Activated CD4-positive, alpha-beta T cell treated with anti-CD3 and anti-CD28 coated beads for 36 hours (primary cell): ENCODE data around the gene TNFRSF17. TPM values are rescaled to one million over a fixed set of nuclear protein-coding genes. Genes with fewer than 3 reads are reported as not detected.

Experiments used
- ATAC-seq: fragments of 200-7000 bp; cut with Tn5 transposase; one replicate; pipeline ENCODE4 v1.10.0; 2021; ENCODE audit warnings: mild to moderate bottlenecking, moderate library complexity
- CTCF ChIA-PET: fragments of 350-600 bp; sonication (Branson Sonifier 250); formaldehyde crosslinking; loops from one replicate; lab custom pipeline; 2021; ENCODE audit warnings: antibody characterized with exemption; lab: Charles Lee
- POLR2A ChIA-PET: fragments of 350-600 bp; sonication (Branson Sonifier 250); formaldehyde crosslinking; loops from one replicate; lab custom pipeline; 2021; ENCODE audit warnings: antibody characterized with exemption, inconsistent platforms; lab: Charles Lee
- DNase-seq: peaks from one replicate; pipeline ENCODE4 v3.0.0-alpha.2; 2020
- H3K27ac Mint-ChIP-seq: one replicate; pipeline ENCODE4 v1.8.0; 2021; ENCODE audit warnings: mixed read lengths
- H3K27me3 Mint-ChIP-seq: one replicate; pipeline ENCODE4 v1.8.0; 2021; ENCODE audit warnings: mixed read lengths
- H3K36me3 Mint-ChIP-seq: one replicate; pipeline ENCODE4 v1.8.0; 2021; ENCODE audit warnings: low read depth, mixed read lengths
- H3K4me1 Mint-ChIP-seq: one replicate; pipeline ENCODE4 v1.8.0; 2021; ENCODE audit warnings: mixed read lengths
- H3K4me3 Mint-ChIP-seq: one replicate; pipeline ENCODE4 v1.8.0; 2021; ENCODE audit warnings: mild to moderate bottlenecking, moderate library complexity, mixed read lengths
- H3K9me3 Mint-ChIP-seq: one replicate; pipeline ENCODE4 v1.8.0; 2021; ENCODE audit warnings: low read depth, mixed read lengths
- intact Hi-C, 2 experiments: fragments of 100-400 bp; cut with DNase I in 1 of 2; cut with micrococcal nuclease in 1 of 2; formaldehyde crosslinking; loops; one replicate each; pipeline versions ENCODE4 v1.14.2 to v1.15.1; 2022 to 2024; cut with DNase I, micrococcal nuclease
- total RNA-seq, 2 experiments: library from RNA; stranded (reverse); gene quantifications; one replicate each; pipeline ENCODE4 v1.2.3, GENCODE V29; 2021

Gene TNFRSF17
- total RNA-seq, 2 experiments from 2014 or later, result not detected

DNA sequence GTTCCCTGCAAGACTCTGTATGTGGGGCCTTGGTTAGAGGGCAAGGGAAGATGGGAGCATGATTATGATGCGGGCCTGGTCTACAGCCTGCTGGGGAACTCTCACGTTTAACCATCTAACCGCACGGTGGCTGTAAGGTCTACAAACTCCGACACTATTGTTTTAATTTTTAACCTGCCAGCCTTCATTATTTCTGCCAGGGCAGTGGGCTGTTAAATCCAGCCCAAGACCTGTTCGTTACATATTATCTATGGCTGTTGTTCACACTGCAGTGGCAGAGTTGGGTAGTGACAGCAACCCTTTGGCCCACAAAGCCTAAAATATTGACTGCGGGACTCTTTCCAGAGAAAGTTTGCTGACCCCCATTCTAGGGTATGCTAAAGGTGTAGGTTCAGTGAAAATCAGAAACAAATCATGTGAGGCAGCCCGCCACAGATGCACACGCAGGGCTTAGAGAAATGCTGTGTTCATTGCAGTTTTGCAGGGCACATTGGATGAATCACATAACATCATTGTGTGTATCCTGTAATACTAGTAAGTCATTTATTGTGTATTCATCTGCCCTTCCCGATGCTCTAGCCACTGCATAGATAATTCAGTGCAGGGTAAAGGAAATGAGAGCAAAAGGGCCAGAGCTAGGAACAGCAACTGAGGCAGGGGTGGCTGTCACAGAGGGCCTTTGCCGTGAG is 25.8 kb downstream of the TNFRSF17 start:
- no peak for DNase-seq
- no peak overlapping the region for H3K4me3 Mint-ChIP-seq

DNA sequence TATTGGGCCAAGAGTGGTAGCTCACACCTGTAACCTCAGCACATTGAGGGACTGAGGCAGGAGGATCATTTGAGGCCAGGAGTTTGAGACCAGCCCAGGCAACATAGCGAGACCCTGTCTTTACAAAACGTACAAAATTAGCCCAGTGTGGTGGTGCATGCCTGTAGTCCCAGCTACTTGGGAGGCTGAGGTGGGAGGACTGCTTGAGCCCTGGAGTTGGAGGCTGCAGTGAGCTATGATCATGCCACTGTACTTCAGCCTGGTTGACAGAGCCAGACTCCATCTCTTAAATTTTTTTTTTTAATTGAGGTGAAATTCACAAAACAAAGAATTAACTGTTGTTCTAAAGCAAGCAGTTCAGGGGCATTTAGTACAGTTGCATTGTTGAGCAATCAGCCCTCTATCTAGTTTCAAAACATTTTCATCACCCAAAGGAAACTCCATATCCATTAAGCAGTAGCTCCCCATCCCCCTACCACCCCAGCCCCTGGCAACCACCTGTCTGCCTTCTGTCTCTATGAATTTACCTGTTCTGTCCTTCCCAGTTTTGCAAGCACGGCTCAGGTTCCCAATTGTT is 27.1 kb downstream of the TNFRSF17 start:
- POLR2A ChIA-PET, result no interaction called here
- DNase-seq, result no peak
- H3K4me3 Mint-ChIP-seq, result no peak overlapping the region
- H3K27ac Mint-ChIP-seq, result no peak overlapping the region
- no peaks in the 10 kb centered on the region for H3K36me3 Mint-ChIP-seq
- H3K27me3 Mint-ChIP-seq, result no peaks in the 10 kb centered on the region
- CTCF ChIA-PET, result no interaction called here
- intact Hi-C loops, result no loop called here
- ATAC-seq, result no peak
- no peaks in the 10 kb centered on the region for H3K4me1 Mint-ChIP-seq
- H3K9me3 Mint-ChIP-seq, result no peaks in the 10 kb centered on the region

More for the DNA sequence above, 25.8 kb downstream of the TNFRSF17 start:
- Mint-ChIP-seq H3K27me3 (no peaks in the 10 kb centered on the region), H3K4me1 (no peaks in the 10 kb centered on the region), H3K36me3 (no peaks in the 10 kb centered on the region), H3K9me3 (no peaks in the 10 kb centered on the region), H3K27ac (no peak overlapping the region)
- no peak for ATAC-seq
- ChIA-PET POLR2A (no interaction called here), CTCF (no interaction called here)
- intact Hi-C loops, result no loop called here

DNA sequence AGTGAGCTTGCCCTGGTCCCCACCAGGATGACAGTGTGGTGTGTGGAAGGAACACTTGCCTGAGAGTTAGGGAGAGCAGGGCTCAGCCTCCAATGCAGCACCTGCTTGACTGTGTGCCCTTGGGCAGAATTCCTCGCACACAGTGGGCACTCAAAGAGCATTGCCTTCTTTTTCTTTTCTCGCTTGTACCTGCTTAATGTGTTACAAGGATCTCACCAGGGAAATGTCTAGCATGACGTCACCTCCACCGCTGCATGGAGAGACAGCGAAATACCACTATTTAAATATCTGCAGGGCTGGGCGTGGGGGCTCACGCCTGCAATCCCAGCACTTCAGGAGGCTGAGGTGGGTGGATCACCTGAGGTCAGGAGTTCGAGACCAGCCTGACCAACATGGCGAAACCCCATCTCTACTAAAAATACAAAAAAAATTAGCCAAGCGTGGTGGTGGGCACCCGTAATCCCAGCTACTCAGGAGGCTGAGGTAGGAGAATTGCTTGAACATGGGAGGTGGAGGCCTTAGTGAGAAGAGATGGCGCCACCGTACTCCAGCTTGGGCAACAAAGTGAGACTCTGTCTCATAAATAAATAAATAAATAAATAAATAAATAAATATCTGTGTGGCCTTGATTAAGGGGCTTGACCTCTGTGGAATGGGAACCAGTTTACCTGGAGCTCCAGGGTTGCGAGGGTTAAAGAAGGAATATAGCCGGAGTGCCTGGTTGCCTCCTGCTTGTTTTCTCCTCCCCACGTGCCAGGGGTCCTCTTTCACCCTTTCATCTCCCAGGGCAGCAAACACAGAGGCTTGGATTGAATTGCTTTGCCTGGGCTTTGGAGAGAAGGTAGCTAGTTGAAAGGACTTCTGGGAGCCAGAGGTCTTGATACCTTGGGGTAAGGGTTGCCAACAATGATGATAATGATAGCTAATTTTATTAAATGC is 27.8 kb downstream of the TNFRSF17 start:
- no peak for ATAC-seq
- H3K27me3 Mint-ChIP-seq, result no peaks in the 10 kb centered on the region
- no peaks in the 10 kb centered on the region for H3K9me3 Mint-ChIP-seq
- no peak overlapping the region for H3K27ac Mint-ChIP-seq
- no peak for DNase-seq
- ChIA-PET POLR2A (no interaction called here), CTCF (interaction anchor here (0.6 kb wide), 1 partner anchor 412 kb away, joined by 4 read pairs; no protein-coding TSS in a partner anchor)
- H3K36me3 Mint-ChIP-seq, result no peaks in the 10 kb centered on the region
- H3K4me3 Mint-ChIP-seq, result no peak overlapping the region
- intact Hi-C loops, result no loop called here
- H3K4me1 Mint-ChIP-seq, result no peaks in the 10 kb centered on the region

DNA sequence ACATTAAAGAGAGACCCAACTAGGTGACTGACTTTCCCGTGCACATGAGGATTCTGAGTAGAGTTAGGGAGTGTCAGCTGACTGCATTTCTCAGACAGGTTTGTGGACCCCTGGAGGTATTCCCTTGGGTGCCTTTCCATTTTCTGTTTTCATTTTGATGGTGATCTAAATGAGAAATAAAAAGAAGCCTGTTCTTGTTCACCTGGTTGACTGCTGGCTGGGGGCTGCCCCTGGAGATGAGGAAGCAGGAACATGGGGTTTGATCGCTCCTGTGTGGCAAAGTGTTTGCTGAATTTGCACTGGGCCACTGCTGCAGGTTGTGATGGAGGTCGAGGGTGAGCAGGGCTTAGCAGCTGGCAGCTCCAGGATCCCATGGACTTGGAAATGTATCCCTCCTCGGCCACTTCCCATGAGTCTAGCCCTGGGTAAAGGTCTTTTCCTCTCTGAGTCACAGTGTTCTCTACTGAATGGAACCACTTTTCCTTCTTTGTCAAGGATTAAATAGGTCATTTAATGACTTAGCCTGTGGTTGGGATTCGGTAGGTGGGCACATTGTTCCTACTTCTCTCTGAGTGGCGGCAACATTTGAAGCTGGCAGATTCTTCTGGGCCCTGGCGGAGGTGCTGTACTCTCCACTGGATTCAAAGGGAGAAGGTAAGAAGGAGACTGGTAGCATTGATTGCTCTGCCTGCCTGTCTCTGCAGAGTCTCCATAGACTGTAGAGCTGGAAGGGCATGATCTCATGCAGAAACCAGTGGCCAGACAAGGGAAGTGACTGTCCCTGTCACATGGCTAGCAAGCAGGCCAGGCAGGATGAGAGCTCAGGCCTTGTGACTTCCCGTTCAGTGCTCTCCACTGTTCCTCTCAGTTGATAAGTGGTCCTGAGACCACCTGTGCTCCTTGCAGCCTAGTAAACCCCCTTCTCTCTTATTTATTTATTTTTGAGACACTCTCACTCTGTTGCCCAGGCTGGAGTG is 29.4 kb downstream of the TNFRSF17 start:
- no peak overlapping the region for H3K4me3 Mint-ChIP-seq

DNA sequence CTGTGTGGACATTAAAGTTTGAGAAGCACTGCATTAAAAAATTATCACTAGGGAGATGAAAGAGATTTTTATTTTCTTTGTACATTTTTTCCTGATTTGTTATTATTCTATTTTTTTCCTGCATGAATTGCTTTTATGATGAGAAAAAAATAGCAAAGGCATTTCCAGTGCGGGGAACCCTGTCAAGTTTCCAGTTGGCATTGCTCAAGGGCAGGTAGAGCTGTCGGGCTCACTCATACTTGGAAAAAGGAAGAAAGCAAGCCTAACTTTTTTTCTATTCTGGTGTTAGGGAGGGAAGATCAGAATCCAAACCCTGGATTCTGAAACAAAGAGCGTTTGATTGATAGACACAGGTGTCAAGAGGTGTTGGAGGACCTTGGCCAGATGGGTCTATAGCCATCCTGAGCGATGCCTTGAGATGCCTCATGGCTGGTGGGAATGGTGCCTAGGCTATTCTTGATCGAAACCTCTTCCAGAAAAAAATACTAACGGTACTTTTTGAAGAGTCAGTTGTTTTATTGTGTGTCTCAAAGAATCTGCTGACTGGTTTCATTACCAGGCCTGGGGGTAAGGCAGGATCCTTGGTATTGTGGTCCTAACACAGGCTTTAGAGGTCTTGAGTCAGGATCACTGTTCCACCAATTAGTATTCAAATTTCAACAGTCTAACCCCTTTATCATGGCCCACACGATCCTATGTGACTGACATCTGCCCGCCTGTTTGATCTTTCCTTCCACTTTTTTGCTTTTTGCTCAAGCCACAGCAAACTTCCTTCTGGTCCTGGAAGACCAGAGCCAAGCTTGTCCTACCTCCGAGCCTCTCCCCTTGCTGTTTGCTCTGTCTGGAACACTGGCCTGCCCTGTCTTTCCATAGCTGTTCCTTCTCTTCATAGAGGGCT is 31.7 kb downstream of the TNFRSF17 start:
- no peaks in the 10 kb centered on the region for H3K36me3 Mint-ChIP-seq
- ATAC-seq, result no peak
- DNase-seq, result no peak
- ChIA-PET CTCF (interaction anchor here (0.7 to 1.0 kb wide), 2 partner anchors 13 to 16 kb away, joined by 3 read pairs; no protein-coding TSS in a partner anchor), POLR2A (no interaction called here)
- intact Hi-C loops, result no loop called here
- H3K27ac Mint-ChIP-seq, result no peak overlapping the region
- H3K9me3 Mint-ChIP-seq, result no peaks in the 10 kb centered on the region
- H3K4me3 Mint-ChIP-seq, result no peak overlapping the region
- H3K27me3 Mint-ChIP-seq, result no peaks in the 10 kb centered on the region
- no peaks in the 10 kb centered on the region for H3K4me1 Mint-ChIP-seq

More for the DNA sequence above, 29.4 kb downstream of the TNFRSF17 start:
- H3K27me3 Mint-ChIP-seq, result no peaks in the 10 kb centered on the region
- intact Hi-C loops, result no loop called here
- ATAC-seq (no peak), DNase-seq (no peak)
- H3K4me1 Mint-ChIP-seq, result no peaks in the 10 kb centered on the region
- H3K9me3 Mint-ChIP-seq, result no peaks in the 10 kb centered on the region
- ChIA-PET CTCF (interaction anchor here (0.9 to 1.1 kb wide), 2 partner anchors 101 to 236 kb away, joined by 3 read pairs; no protein-coding TSS in a partner anchor), POLR2A (interaction anchor here (0.5 kb wide), 1 partner anchor 48 kb away, joined by 3 read pairs; no protein-coding TSS in a partner anchor)
- no peak overlapping the region for H3K27ac Mint-ChIP-seq
- H3K36me3 Mint-ChIP-seq, result no peaks in the 10 kb centered on the region

DNA sequence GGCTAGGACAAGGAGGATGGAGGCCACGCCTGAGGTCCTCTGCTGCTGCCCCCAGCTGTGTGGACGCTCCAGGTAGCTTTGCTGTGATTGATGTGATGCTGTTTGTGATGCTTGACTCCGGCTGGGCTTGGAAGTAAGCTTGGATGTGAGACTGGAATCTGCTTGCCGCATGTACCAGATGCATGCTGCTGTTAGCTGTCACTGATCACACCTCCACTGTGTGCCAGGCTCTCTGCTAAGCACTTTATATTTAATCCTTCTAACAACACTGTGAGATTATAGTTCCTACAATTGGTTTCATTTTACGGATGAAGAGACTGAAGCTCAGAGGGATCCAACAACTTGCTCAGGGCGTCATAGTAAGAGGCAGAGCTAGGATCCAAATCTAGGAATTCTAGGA is 35.0 kb downstream of the TNFRSF17 start:
- no peak overlapping the region for H3K4me3 Mint-ChIP-seq
- H3K27me3 Mint-ChIP-seq, result no peaks in the 10 kb centered on the region
- H3K27ac Mint-ChIP-seq, result no peak overlapping the region
- ChIA-PET CTCF (interaction anchor here (0.6 to 0.8 kb wide), 2 partner anchors 68 to 231 kb away, joined by 4 to 5 read pairs; no protein-coding TSS in a partner anchor), POLR2A (no interaction called here)
- H3K4me1 Mint-ChIP-seq, result no peaks in the 10 kb centered on the region
- no peaks in the 10 kb centered on the region for H3K9me3 Mint-ChIP-seq
- ATAC-seq (no peak), DNase-seq (no peak)
- H3K36me3 Mint-ChIP-seq, result no peaks in the 10 kb centered on the region
- intact Hi-C loops, result no loop called here

DNA sequence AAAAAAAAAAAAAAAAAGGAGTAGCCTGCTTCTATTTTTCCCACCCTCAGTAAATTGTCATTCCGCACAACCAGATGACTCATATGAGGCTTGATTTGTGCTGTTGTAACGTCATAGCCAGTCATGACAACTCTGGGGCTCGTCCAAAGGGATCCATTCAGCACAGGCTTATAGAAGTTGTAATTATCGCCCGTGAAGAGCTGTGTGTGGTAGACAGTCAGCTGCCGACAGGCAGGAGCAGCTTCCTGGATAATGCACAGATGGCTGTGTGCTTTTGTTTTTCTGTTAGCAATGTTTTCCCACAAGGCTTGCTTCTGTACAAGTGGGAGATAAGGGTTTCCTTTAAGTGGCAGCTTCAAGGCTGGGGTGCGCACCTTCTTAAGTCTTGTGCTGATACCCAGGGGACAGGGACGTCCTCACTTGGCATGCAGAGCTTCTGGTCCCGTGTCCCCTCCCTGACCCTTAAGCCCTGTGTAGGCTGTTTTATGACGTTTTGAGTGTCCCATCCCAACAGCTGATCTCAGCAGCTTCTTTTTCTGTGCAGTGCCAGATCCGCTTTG is 37.5 kb downstream of the TNFRSF17 start:
- intact Hi-C loops, result no loop called here
- Mint-ChIP-seq H3K9me3 (no peaks in the 10 kb centered on the region), H3K36me3 (no peaks in the 10 kb centered on the region), H3K27me3 (no peaks in the 10 kb centered on the region), H3K4me3 (no peak overlapping the region), H3K4me1 (no peaks in the 10 kb centered on the region), H3K27ac (no peak overlapping the region)
- ChIA-PET POLR2A (no interaction called here), CTCF (no interaction called here)
- DNase-seq (no peak), ATAC-seq (no peak)

DNA sequence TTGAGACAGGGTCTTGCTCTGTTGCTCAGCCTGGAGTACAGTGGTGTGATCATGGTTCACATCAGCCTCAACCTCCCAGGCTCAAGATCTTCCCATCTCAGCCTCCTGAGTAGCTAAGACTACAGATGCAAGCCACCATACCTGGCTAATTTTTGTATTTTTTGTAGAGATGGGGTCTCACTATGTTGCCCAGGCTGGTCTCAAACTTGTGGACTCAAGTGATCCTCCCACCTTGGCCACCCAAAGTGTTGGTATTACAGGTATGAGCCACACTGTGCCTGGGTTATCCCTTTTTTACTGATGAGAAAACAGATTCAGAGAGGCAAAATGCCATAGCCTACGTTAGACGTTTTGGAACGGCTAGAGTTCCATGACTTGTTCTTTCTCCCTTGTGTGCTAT is 41.6 kb downstream of the TNFRSF17 start:
- POLR2A ChIA-PET, result no interaction called here
- no peaks in the 10 kb centered on the region for H3K27me3 Mint-ChIP-seq
- H3K27ac Mint-ChIP-seq, result no peak overlapping the region
- no peak for DNase-seq
- H3K36me3 Mint-ChIP-seq, result no peaks in the 10 kb centered on the region
- H3K4me1 Mint-ChIP-seq, result peaks cover 19% of the 10 kb centered on the region
- no peak overlapping the region for H3K4me3 Mint-ChIP-seq
- no peaks in the 10 kb centered on the region for H3K9me3 Mint-ChIP-seq
- ATAC-seq, result no peak
- intact Hi-C loops, result no loop called here
- CTCF ChIA-PET, result no interaction called here

DNA sequence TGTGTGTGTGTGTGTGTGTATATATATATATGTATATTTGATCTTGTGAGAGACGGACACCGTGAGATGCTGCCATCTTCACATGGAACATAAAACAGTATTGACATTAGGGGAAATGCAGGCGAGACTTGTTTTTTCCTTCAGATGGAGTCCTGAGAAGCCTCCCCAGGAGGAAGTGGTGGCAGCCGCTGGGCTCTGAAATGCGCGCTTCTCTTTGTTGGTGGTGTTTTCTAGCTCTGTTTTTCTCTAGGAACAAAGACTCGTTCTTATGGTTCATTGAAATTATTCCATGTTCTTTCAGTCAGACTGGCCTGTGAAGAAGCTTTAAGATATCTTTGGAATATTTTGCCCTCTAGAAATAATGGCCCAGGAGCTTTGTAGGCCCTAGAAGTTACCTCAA is 44.5 kb downstream of the TNFRSF17 start:
- ATAC-seq (no peak), DNase-seq (no peak)
- H3K9me3 Mint-ChIP-seq, result no peaks in the 10 kb centered on the region
- H3K27ac Mint-ChIP-seq, result peak overlapping the region; percentile 39
- ChIA-PET CTCF (interaction anchor here (1.1 kb wide), 1 partner anchor 13 kb away, joined by 3 read pairs; no protein-coding TSS in a partner anchor), POLR2A (no interaction called here)
- H3K36me3 Mint-ChIP-seq, result no peaks in the 10 kb centered on the region
- peaks cover 21% of the 10 kb centered on the region for H3K4me1 Mint-ChIP-seq
- H3K27me3 Mint-ChIP-seq, result no peaks in the 10 kb centered on the region
- intact Hi-C loops, result no loop called here
- no peak overlapping the region for H3K4me3 Mint-ChIP-seq

DNA sequence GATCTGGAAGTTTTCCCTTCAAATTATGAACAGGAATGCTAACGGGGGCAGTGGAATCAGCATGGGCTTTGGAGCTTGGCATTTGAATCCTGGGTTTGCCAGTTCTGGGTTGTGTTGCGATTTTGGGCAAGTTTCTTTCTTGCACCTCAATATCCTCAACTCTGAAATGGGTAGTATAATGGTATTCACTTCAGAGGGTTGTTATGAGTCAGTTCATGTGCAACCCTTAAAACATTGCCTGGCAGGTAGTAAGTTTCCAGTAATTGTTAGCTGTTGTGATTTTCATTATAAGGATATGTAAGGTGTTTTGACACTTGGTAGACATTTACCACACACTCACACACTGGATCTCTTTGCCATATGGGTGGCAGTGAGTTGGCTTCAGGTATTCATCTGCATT is 44.9 kb downstream of the TNFRSF17 start:
- intact Hi-C loops, result no loop called here
- Mint-ChIP-seq H3K4me1 (peaks cover 21% of the 10 kb centered on the region), H3K4me3 (no peak overlapping the region), H3K9me3 (no peaks in the 10 kb centered on the region), H3K36me3 (no peaks in the 10 kb centered on the region), H3K27me3 (no peaks in the 10 kb centered on the region), H3K27ac (peak overlapping the region; percentile 67)
- DNase-seq (no peak), ATAC-seq (peak; percentile 73)
- ChIA-PET CTCF (interaction anchor here (1.1 kb wide), 1 partner anchor 13 kb away, joined by 3 read pairs; no protein-coding TSS in a partner anchor), POLR2A (interaction anchor here (0.6 kb wide), 1 partner anchor 10 kb away, joined by 3 read pairs; no protein-coding TSS in a partner anchor)
